ENCODE measurements around the gene MAML3. TPM values are rescaled to one million over a fixed set of nuclear protein-coding genes. Genes with fewer than 3 reads are reported as not detected.

MAML3 gene
- total and polyA plus RNA-seq, 2 of the 13 experiments (the other 11 are each of a cell fraction or from before 2014, with no cell fraction given): 0.05 to 0.13 TPM

DNA sequence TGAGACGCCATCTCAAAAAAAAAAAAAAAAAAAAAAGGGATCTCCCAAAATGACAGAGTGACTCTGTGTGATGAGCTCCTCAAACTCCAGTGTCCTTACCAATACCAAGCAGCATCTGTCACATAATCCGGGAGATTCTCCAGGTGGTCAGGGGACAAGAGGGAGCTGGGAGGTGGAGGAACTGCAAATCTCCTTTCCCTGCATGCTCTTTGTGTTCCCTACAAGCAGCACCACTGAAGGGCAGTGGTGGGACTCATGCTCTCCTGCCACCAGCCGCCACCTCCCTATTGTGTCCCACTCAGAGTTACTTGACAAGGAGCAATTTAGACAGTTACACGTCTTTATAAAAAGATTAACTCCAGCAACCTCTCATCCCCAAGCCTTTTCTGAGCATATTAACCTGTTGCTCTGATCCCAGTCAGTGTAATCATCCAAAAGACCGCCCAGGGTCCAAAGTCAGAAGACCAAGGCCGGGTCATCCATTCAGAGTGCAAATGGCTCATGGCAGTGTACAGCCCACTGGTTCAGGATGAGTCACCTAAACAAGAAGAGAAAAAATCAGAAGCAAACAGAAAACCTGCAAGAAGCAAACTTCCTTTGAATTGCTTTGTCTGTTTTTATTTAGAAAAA, 464.8 kb downstream of the MAML3 start (continued):
- TF ChIP-seq, protein P1, sequence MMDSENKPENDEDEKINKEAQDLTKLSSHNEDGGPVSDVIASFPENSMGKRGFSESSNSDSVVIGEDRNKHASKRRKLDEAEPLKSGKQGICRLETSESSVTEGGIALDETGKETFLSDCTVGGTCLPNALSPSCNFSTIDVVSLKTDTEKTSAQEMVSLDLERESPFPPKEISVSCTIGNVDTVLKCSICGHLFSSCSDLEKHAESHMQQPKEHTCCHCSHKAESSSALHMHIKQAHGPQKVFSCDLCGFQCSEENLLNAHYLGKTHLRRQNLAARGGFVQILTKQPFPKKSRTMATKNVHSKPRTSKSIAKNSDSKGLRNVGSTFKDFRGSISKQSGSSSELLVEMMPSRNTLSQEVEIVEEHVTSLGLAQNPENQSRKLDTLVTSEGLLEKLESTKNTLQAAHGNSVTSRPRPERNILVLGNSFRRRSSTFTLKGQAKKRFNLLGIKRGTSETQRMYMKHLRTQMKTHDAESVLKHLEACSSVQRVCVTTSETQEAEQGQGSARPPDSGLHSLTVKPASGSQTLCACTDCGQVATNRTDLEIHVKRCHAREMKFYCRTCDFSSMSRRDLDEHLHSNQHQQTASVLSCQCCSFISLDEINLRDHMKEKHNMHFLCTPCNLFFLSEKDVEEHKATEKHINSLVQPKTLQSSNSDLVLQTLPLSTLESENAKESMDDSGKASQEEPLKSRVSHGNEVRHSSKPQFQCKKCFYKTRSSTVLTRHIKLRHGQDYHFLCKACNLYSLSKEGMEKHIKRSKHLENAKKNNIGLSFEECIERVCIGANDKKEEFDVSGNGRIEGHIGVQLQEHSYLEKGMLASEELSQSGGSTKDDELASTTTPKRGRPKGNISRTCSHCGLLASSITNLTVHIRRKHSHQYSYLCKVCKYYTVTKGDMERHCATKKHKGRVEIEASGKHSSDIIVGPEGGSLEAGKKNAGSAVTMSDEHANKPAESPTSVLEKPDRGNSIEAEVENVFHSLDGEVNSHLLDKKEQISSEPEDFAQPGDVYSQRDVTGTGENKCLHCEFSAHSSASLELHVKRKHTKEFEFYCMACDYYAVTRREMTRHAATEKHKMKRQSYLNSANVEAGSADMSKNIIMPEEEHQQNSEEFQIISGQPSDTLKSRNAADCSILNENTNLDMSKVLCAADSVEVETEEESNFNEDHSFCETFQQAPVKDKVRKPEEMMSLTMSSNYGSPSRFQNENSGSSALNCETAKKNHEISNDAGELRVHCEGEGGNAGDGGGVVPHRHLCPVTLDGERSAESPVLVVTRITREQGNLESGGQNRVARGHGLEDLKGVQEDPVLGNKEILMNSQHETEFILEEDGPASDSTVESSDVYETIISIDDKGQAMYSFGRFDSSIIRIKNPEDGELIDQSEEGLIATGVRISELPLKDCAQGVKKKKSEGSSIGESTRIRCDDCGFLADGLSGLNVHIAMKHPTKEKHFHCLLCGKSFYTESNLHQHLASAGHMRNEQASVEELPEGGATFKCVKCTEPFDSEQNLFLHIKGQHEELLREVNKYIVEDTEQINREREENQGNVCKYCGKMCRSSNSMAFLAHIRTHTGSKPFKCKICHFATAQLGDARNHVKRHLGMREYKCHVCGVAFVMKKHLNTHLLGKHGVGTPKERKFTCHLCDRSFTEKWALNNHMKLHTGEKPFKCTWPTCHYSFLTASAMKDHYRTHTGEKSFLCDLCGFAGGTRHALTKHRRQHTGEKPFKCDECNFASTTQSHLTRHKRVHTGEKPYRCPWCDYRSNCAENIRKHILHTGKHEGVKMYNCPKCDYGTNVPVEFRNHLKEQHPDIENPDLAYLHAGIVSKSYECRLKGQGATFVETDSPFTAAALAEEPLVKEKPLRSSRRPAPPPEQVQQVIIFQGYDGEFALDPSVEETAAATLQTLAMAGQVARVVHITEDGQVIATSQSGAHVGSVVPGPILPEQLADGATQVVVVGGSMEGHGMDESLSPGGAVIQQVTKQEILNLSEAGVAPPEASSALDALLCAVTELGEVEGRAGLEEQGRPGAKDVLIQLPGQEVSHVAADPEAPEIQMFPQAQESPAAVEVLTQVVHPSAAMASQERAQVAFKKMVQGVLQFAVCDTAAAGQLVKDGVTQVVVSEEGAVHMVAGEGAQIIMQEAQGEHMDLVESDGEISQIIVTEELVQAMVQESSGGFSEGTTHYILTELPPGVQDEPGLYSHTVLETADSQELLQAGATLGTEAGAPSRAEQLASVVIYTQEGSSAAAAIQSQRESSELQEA (CRISPR knock-in tag; IDR thresholded peaks at IDR 0.05; ENCODE audit: not compliant biosample characterization): no peak
- no peak for TF ChIP-seq ZNF550 (CRISPR knock-in tag; IDR thresholded peaks at IDR 0.05; ENCODE audit: borderline replicate concordance)
- TF ChIP-seq, protein P2, sequence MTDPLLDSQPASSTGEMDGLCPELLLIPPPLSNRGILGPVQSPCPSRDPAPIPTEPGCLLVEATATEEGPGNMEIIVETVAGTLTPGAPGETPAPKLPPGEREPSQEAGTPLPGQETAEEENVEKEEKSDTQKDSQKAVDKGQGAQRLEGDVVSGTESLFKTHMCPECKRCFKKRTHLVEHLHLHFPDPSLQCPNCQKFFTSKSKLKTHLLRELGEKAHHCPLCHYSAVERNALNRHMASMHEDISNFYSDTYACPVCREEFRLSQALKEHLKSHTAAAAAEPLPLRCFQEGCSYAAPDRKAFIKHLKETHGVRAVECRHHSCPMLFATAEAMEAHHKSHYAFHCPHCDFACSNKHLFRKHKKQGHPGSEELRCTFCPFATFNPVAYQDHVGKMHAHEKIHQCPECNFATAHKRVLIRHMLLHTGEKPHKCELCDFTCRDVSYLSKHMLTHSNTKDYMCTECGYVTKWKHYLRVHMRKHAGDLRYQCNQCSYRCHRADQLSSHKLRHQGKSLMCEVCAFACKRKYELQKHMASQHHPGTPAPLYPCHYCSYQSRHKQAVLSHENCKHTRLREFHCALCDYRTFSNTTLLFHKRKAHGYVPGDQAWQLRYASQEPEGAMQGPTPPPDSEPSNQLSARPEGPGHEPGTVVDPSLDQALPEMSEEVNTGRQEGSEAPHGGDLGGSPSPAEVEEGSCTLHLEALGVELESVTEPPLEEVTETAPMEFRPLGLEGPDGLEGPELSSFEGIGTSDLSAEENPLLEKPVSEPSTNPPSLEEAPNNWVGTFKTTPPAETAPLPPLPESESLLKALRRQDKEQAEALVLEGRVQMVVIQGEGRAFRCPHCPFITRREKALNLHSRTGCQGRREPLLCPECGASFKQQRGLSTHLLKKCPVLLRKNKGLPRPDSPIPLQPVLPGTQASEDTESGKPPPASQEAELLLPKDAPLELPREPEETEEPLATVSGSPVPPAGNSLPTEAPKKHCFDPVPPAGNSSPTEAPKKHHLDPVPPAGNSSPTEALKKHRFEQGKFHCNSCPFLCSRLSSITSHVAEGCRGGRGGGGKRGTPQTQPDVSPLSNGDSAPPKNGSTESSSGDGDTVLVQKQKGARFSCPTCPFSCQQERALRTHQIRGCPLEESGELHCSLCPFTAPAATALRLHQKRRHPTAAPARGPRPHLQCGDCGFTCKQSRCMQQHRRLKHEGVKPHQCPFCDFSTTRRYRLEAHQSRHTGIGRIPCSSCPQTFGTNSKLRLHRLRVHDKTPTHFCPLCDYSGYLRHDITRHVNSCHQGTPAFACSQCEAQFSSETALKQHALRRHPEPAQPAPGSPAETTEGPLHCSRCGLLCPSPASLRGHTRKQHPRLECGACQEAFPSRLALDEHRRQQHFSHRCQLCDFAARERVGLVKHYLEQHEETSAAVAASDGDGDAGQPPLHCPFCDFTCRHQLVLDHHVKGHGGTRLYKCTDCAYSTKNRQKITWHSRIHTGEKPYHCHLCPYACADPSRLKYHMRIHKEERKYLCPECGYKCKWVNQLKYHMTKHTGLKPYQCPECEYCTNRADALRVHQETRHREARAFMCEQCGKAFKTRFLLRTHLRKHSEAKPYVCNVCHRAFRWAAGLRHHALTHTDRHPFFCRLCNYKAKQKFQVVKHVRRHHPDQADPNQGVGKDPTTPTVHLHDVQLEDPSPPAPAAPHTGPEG (CRISPR knock-in tag; IDR thresholded peaks at IDR 0.05): no peak
- TF ChIP-seq DNMT1 (CRISPR knock-in tag; IDR thresholded peaks at IDR 0.05): no peak
- no peak for TF ChIP-seq ATM (IDR thresholded peaks at IDR 0.05; ENCODE audit: borderline replicate concordance)
- TF ChIP-seq SIN3A (IDR thresholded peaks at IDR 0.05; ENCODE audit: borderline replicate concordance, low read depth, low read length): 0 out of 2 replicates have a peak, but pooled peaks have one; percentile 51
- TF ChIP-seq HOXA5 (CRISPR knock-in tag; IDR thresholded peaks at IDR 0.05): no peak
- no peak for TF ChIP-seq DR1 (CRISPR knock-in tag; IDR thresholded peaks at IDR 0.05)
- TF ChIP-seq KDM2A (CRISPR knock-in tag; IDR thresholded peaks at IDR 0.05; ENCODE audit: borderline replicate concordance, low read depth): no peak
- TF ChIP-seq, protein P3, sequence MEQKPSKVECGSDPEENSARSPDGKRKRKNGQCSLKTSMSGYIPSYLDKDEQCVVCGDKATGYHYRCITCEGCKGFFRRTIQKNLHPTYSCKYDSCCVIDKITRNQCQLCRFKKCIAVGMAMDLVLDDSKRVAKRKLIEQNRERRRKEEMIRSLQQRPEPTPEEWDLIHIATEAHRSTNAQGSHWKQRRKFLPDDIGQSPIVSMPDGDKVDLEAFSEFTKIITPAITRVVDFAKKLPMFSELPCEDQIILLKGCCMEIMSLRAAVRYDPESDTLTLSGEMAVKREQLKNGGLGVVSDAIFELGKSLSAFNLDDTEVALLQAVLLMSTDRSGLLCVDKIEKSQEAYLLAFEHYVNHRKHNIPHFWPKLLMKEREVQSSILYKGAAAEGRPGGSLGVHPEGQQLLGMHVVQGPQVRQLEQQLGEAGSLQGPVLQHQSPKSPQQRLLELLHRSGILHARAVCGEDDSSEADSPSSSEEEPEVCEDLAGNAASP (CRISPR knock-in tag; IDR thresholded peaks at IDR 0.05; ENCODE audit: borderline replicate concordance): peak; percentile 85
- no peak for TF ChIP-seq ZNF282 (IDR thresholded peaks at IDR 0.05; ENCODE audit: partially characterized antibody)
- 0 out of 2 replicates have a peak, but pooled peaks have one; percentile 22 for TF ChIP-seq ZNF350 (CRISPR knock-in tag; IDR thresholded peaks at IDR 0.05; ENCODE audit: borderline replicate concordance, low read depth)
- TF ChIP-seq HMG20B (CRISPR knock-in tag; conservative IDR thresholded peaks at IDR 0.05): peak; percentile 60; the same call in 1 of the 2 replicates
- no peak for TF ChIP-seq HOXA9 (CRISPR knock-in tag; IDR thresholded peaks at IDR 0.05; ENCODE audit: borderline replicate concordance)

Measured in HepG2 (cell line).